Kidney tubule cell (primary cell): ENCODE measurements around the gene FAM9A.

ENCODE experiments used
- DNase-seq: peaks from one replicate; pipeline ENCODE4 v3.0.0-alpha.2; 2018; ENCODE audit warnings: low spot score

The FAM9A gene

DNA sequence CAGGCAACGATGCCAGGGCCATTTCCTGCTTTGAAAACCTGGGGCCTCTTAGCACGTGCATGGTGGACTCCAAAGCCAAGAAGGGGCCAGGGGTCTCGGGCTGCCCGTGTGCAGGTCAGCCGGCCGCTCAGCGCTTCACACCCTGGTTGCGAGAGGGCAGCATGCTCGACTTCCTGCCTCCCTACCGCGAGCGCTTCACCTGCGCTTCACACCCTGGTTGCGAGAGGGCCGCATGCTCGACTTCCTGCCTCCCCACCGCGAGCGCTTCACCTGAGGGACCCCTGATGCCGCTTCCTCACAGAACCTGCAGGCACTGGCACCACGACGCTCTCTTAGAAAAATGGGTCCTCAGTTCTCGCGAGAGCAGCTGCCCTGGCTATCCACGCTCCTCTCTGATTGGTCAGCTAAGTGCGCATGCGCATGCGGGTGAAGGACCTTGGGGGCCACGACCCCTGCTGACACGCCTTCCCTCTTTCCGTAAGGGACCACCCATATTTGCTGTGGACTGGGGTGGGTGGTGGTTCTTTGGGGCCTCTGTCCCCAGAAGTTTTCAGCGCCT lies at the start of gene FAM9A:
FAM9A (minus strand) TSS at position 343 of the 559 bp plus-strand sequence. CDS start 1,212 bp downstream, outside the sequence.
- no peak for DNase-seq

DNA sequence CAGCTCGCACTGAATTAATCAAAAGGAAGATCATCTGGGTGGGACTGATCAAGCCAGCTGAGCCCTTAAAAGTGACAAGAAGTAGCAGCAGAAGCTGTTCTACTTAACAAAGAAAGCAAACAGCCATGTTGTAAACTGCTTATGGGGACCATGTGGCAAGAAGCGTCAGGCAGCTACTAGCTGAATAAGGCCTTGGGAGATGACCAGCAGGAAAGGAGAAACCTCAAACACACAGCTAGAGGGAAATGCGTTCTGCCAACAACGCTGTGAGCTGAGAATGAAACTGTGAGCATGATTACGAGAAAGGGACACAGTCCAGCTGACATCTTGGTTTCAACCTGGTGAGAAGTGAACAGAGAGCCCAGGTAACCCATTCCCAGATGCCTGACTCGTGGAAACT lies 49.3 kb upstream of the FAM9A start:
- DNase-seq: no peak

DNA sequence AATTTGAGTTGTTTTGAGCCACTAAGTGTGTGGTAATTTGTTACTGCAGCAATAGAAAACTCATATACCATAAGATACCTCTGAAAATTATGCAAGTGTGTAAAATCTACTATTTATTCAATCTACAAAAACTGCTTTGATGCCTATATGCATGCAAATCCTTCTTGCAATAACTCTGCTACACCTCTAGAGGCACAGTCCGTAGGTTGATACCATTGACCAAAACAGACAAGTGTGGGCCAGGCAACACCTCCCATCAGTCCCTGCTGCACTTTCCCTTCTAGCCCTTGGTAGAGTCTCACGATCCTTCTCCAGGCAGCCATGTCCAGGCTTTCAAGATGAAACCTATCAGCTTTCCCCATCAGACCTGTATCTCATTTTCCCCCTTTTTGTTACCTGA lies 48.8 kb upstream of the FAM9A start:
- no peak for DNase-seq

DNA sequence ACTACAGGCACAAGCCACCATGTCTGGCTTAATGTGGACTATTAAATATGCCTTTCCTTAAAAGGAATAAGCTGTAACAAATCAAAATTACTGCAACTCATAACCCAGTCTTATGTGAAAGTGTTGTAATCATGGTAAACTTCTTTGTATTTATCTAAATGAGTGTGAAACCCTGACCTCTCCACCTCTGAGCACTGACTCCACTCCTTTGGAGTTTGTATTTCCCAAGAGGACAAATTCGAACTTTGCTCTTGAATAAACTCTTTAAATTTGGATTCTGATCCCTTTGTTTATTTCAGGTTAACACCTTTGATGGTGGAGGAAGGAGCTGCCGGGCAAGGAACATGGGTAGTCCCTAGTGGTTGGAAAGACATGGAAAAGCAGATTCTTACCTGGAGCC lies 48.3 kb upstream of the FAM9A start:
- peak; percentile 26 for DNase-seq

DNA sequence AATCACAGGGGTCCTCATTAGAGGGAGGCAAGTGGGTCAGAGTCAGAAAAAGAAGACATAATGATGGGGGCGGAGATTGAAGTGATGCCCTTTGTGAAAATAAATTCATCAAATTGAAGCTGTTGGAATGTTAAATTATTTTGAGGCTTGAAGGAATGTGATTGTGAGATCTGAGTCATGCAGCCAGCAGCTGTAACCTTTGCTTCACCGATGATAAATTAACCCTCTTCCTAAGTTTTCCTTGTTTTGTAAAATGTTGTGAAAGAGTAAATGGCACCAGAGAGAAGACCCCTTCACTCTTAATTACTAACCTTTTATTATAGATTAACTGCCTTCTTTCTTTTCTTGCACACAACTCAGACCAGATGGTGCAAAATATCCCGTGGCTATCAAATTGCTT lies 47.7 kb upstream of the FAM9A start:
- DNase-seq: peak; percentile 67

DNA sequence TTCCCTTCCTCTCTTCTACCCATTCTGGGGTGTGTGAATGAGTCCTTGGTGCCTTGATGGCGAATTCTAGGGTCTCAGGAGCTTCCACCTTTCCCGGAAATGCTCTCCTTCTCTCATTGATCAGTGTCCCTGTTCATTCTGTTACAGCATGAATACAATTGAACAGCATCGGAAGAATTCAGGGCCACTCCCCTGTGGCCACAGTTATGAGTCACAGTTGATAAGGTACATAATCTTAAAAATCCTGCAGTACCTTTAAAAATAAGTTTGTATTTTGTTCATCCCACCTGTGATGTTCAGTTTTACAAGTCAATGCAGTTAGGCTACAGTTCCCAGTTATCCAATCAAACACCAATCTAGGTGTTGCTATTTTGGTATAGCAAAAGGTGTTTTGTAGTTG lies 47.3 kb upstream of the FAM9A start:
- no peak for DNase-seq

DNA sequence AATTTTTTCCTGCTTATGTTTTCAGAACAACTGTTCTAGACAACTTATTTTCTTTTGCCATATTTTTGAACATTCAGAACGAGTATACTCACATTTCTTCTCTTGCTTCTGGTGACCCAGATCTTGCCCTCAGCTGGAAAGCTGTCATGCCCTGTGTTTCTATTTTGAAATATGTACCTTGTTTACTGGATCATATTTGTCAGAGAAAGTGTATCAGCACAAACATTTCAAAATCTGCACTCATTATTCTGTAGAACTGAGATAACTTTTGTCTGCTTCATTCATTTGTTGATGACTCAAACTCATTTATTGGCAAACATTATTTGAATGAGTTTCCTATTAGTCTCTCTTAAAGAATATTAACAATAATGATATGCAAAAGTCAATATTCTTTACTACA lies 46.2 kb upstream of the FAM9A start:
- no peak for DNase-seq

DNA sequence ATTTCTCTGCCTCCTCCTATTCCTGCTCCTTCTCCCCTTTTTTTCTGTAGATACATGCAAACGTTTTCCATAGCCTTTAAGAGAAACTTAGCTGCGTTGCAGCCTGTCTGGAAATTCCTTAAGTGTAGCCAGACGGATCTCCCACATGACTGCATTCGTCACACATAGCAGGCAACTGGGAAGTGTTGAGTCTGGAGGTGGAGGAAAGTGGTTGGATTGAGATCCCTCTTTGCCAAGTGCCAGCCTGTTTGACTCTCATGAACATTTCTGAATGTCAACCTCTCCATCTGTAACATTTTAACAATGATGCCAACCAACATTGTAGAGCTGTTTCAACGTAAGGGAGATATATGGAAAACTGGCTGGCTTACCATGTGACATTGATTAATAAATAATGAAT lies 45.1 kb upstream of the FAM9A start:
- peak; percentile 88 for DNase-seq

DNA sequence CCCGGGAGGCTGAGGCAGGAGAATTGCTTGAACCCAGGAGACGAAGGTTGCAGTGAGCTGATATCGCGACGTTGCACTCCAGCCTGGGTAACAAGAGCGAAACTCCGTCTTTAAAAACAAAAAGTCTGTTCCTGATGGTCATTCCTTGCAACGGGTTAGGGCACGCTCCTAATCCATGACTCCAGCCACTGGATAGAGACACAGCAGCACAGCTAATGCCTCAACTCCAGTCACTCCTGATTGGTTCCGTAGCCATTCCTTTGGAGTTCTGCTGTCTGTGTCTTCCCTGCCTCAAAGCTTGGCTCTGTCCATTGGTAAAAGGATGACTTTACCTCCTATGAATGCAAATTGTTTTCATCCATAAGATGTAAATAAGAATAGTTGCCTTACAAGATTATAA lies 44.3 kb upstream of the FAM9A start:
- DNase-seq: no peak

DNA sequence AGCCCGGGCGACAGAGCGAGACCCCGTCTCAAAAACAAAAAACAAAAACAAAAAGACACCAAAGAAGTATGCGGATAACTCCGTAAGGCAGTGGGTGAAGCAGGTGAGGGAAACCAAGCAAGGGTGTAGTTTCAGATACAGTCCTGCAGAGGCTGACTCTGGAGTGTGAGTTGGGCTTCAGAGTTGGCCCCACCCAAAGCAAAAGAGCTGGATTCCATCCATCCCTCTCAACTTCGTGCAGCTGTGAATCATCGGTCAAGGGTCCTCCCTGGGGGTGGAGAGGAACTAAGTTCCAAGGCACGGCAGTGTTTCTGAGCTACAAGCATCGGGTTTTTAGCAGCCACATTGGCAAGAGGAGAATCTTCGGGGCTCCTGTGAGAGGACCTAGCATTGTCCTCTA lies 43.9 kb upstream of the FAM9A start:
- peak; percentile 77 for DNase-seq

DNA sequence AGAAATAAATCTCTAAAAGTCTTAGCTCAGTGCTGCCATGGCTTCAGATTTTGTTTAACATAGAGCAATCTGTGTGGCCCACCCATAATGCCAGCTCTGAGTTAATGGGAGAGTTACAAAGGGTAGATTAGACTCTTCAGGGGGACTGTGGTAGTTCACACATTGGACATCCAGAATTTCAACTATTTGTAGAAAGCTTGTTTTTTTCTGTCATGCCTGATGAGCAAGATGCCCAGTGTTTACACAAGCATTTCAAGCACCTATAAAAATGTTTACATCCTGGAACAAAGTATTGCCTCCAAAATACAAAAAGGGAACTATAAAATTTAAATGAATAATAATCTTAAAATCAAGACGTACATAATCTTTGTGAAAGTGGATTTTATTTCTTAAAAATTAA lies 43.0 kb upstream of the FAM9A start:
- DNase-seq: no peak

DNA sequence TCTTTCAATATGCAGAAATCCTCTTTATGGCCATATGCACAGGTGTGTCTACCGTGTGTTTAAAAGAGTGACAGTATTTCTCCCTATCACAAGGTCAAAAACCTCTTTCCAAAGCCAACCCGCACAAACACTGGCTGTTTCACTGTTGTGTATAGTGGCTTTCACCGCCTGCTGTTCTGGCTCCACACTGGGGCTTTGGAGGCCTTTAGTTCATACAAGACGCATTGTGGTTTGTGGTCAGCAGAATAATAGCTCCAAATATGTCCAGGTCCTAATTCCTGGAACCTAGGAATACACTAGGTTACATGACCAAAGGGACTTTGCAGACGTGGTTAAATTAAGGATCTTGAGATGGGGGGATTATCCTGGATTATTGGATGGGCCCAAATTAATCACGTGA lies 40.7 kb upstream of the FAM9A start:
- no peak for DNase-seq

DNA sequence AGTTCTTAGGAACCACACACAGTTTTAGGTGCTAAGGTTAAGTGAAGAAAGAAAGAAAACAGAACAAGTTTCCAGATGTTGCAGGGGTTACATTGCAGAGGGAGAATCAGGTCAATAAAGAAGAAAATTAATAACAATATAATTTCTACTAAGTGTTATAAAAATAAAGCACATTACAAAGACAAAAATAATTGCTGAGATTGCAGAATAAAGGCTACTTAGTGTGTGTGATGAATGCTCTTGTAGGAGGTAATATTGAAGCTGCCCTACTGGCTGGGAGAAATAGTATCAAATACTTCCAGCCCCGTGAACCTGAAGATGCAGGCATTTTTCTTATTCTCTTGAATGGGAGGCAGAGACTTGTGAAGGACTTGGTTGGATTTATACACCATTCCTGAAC lies 33.2 kb upstream of the FAM9A start:
- no peak for DNase-seq

DNA sequence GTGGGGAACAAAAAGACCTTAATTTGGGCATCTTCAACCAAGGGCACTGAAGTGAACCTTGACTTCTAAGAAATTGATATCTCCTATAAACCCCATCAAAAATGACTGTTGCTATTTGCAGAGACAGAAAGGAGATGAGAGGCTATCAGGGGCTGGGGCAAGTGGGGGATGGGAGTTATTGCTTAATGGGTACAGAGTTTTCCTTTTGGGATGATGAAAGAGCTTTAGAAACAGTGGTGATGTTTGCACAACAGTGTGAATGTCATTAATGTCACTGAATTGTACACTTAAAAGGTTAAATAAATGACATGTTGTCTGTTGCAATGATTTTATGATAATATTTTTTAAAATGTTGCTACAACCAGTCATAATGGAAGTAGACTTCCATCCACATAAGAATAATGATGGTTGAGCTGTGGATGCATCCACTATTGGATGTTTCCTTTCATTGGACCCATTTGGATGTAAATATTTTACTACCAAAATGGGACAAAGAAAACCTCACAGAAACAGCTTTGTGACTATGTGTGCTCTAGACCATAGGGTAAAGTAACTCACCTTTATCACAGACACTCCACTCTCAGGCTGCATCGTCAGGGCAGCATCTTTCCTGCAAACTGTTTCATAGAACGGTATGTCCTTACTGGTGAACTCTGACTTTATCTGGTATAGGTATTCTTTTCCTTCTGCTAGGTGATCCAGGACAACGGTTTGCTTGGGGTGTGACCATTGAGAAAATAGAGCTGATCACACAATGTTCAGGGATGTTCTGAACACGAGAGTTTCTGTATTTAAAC lies 31.6 kb upstream of the FAM9A start:
- no peak for DNase-seq

DNA sequence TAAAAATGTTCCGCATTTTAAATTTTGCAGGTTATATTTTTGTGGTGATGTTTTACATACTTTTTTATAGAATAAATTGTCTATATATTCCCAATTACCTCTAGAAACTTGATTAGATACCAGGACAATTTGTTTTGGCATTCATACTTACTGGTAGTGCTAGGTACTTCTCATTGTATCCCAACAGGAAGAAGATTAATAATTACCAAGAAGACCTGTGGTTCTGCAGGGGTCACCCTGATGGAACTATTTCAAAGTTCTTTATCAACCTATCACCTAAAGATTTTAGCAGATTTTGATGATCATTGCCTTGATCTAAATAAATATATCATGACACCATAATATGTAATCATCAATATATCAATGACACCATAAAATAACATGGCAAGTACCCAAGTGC lies 22.5 kb upstream of the FAM9A start:
- no peak for DNase-seq

DNA sequence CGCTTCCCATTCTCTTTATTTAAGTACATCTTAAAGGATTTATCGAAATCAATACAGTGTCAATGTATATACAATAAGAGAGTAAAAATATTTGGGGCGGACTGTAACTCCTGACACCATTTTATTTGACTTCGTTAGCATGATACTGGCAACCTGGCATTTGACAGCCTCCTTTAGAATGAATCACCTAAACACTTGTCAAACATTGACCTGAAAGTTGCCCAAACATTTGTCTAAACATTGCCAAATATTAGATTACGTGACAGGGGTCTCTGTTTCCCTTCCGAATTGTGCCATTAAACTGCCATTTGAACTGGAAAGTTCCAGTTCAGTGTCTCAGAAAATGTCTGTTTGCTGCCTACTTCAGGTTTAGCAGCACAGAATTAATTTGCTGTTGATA lies 20.8 kb upstream of the FAM9A start:
- DNase-seq: no peak

DNA sequence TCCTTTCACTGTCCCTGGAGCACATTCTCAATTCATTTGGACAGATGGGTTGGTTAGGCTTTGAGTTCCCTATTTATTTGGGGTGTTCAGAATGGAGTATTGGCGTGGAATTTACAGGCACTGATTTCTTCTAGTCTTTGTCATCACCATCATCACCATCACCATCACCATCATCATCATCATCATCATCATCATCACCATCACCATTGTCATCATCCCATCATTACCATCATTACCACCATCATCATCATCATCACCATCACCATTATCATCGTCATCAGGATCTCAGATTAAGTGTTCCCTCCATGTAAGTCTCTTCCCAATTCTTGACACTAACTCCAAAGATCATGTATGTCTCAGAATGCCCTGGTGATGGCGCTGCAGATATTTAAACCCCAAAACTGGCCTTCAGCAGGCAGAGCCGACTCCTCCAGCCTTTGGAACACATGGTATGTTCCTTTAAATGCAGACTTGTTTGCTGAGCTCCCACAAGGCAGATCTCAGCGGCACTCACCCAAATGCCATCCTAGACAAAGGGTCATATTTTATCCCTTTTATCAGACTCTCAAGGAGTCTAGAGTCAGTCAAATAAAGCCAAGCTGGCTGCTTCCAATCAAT lies 19.8 kb upstream of the FAM9A start:
- peak; percentile 7 for DNase-seq

DNA sequence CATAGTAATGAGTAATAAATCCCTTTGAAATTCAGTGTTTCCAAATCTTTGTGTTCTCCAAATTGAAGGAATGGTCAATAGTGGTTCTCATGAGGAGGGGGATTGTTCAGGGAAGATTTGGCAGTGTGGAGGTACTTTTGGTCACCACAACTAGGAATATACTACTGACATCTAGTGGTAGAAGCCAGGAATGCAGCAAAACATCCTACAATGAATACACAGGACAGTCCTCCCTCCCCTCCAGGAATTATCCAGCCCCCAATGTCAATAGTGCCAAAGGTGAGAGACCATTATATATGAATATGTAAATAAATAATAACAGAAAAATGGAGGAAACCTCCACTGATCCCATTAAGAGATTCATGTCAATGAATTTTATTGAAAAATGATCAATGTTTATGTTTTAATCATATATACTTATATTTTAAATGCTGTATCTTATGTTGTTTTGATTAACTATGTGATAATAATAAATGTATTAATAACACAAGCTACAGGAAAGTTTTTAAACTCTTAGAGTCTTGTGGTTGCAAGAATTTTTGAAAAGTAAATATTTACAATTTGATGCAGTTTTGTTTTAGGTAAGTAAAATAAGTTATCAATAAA lies 14.4 kb upstream of the FAM9A start:
- peak; percentile 54 for DNase-seq

DNA sequence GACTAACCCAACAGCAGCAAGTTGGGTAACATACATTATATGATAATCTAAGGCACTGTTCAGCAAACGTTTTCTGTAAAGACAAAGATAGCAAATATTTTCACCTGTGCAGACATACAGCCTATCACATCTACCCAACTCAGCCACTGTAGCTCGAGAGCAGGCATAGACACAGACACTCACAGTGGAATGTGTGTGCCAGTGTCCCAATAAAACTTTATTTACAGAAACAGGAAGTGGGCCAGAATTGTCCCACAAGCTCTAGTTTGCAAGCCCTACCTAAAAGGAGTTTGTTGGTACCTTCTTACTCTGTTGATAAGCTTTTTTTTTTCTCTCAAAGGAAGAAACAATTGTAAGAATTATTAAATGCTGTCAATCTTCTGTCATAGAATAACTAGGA lies 11.9 kb upstream of the FAM9A start:
- no peak for DNase-seq

DNA sequence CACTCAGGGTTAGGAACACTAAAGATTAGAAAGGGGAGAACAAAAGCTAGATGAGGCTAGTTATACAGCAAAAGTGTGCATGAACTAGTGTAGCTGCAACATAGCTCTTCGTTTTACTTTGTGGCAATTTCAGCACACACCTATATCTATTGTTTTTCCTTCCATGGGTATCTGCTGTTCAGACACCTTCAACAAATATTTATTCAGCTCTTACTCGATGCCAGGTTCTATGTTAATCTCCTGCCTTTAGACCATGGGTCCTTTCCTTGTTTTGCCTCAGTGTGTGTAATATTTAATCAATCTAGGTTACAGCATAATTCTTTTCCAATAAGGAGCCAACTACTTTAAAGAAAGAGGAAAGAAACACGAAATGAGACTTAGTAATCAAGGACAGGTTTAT lies 10.4 kb upstream of the FAM9A start:
- DNase-seq: no peak

DNA sequence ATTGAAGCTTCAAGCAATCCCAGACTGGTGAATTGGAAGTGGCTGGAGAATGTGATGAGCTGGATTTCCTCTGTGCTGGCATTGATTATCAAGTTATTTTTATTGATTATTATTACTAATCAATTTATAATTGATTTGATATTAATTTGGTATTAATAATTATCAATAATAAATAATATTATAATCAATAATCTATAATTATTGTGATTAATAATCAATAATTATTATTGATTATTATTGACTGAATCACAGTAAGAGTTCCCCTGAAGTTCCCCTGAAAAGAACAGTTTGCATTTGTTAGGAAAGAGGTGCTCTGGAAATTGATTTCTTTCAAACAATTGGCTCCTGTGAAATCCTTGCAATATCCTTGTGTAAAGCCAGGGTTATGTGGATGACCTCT lies 7.5 kb upstream of the FAM9A start:
- DNase-seq: no peak

DNA sequence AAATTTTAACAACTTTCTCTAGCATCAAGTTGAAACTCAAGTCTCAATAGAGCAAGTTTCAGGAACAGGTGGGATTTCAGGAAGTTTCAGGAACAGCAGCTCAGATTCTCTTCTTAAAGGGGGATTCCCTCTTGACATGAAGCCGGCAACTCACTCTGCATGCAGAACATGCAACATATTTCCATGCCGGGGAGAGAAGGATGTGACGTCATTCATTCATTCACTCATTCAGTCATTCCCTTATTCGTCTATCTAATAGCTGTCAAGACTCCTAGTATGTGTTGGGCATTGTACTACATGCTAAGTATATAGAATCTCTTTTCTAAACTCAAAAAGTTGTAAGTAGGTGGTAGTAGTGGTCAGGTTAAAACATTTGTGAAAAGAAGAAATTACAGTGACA lies 4.8 kb upstream of the FAM9A start:
- no peak for DNase-seq

DNA sequence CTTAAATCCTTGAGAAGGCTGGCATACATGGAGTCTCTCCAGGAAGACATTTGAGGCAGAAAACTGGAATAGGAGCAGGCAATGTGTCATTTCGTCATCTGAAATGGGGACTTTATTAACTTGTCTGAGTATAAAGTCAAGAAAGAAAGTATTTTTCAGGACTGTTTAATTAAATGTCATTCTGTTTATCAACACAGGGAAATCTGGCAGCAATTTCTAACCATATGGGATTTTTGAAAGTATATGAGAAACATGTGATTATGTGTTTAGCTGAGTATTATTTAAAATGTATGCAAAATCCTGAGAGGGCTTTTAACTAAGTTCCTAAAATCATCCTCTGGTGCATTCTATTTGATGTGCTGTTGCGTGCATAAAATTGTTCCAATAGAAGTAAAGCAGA lies 3.9 kb upstream of the FAM9A start:
- no peak for DNase-seq
